Activated naive CD8-positive, alpha-beta T cell treated with anti-CD3 and anti-CD28 coated beads for 36 hours (primary cell): ENCODE measurements around the gene LIME1. TPM values are rescaled to one million over a fixed set of nuclear protein-coding genes. Genes with fewer than 3 reads are reported as not detected.
A peak's percentile ranks its signal among the peaks of the same experiment; 100 is the strongest.

Experiments
- DNase-seq: peaks from one replicate; pipeline ENCODE4 v3.0.0; 2021
- H3K27ac Mint-ChIP-seq: one replicate; pipeline ENCODE4 v1.8.0; 2022; ENCODE audit warnings: mild to moderate bottlenecking, moderate library complexity, mixed read lengths
- H3K27me3 Mint-ChIP-seq: one replicate; pipeline ENCODE4 v1.8.0; 2022; ENCODE audit warnings: mild to moderate bottlenecking, mixed read lengths
- H3K36me3 Mint-ChIP-seq: one replicate; pipeline ENCODE4 v1.8.0; 2021; ENCODE audit warnings: mild to moderate bottlenecking, mixed read lengths
- H3K4me1 Mint-ChIP-seq: one replicate; pipeline ENCODE4 v1.8.0; 2021; ENCODE audit warnings: mixed read lengths
- H3K4me3 Mint-ChIP-seq: one replicate; pipeline ENCODE4 v1.8.0; 2022; ENCODE audit warnings: mild to moderate bottlenecking, moderate library complexity, mixed read lengths
- H3K9me3 Mint-ChIP-seq: one replicate; pipeline ENCODE4 v1.8.0; 2022; ENCODE audit warnings: mixed read lengths
- total RNA-seq, 2 experiments: library from RNA; stranded (reverse); gene quantifications; one replicate each; pipeline ENCODE4 v1.2.3, GENCODE V29; 2021

LIME1 gene
- total RNA-seq, 2 experiments from 2014 or later, result 9.3 to 12.2 TPM

- DNase-seq, result peak; percentile 35
- Mint-ChIP-seq H3K27me3 (no peaks in the 10 kb centered on the region), H3K27ac (no peak overlapping the region), H3K36me3 (peaks cover 8% of the 10 kb centered on the region), H3K4me1 (peaks cover 23% of the 10 kb centered on the region), H3K4me3 (peak overlapping the region; percentile 25), H3K9me3 (no peaks in the 10 kb centered on the region)
These were observed 1.7 kb downstream of the LIME1 start for GRCh38 chr20:63737945-63738686.

- no peak overlapping the region for H3K27ac Mint-ChIP-seq
- H3K36me3 Mint-ChIP-seq, result peaks cover 6% of the 10 kb centered on the region
- H3K27me3 Mint-ChIP-seq, result no peaks in the 10 kb centered on the region
- H3K9me3 Mint-ChIP-seq, result no peaks in the 10 kb centered on the region
- H3K4me1 Mint-ChIP-seq, result peaks cover 23% of the 10 kb centered on the region
- DNase-seq, result peak; percentile 37
- H3K4me3 Mint-ChIP-seq, result no peak overlapping the region
These were observed 2.2 kb downstream of the LIME1 start for GRCh38 chr20:63738687-63739129.

GRCh38 chr20:63739130-63740069, 2.9 kb downstream of the LIME1 start, which contains the start of gene SLC2A4RG:
Gene SLC2A4RG, plus strand, starts transcription at chr20:63739776. Its CDS starts 137 bp downstream, at chr20:63739913.
- Mint-ChIP-seq H3K36me3 (peaks cover 1% of the 10 kb centered on the region), H3K4me3 (peak within 1 kb of the TSS; percentile 14), H3K27me3 (no peaks in the 10 kb centered on the region), H3K27ac (no peak within 1 kb of the TSS), H3K9me3 (no peaks in the 10 kb centered on the region), H3K4me1 (peaks cover 18% of the 10 kb centered on the region)
- DNase-seq, result peak; percentile 76

- Mint-ChIP-seq H3K27me3 (no peaks in the 10 kb centered on the region), H3K27ac (no peak overlapping the region), H3K4me3 (peak overlapping the region; percentile 14), H3K9me3 (no peaks in the 10 kb centered on the region), H3K36me3 (peaks cover 1% of the 10 kb centered on the region), H3K4me1 (peaks cover 17% of the 10 kb centered on the region)
- peak; percentile 55 for DNase-seq
These were observed 3.7 kb downstream of the LIME1 start for GRCh38 chr20:63740070-63740626.

- no peak overlapping the region for H3K27ac Mint-ChIP-seq
- no peaks in the 10 kb centered on the region for H3K9me3 Mint-ChIP-seq
- H3K4me3 Mint-ChIP-seq, result peak overlapping the region; percentile 57
- H3K27me3 Mint-ChIP-seq, result no peaks in the 10 kb centered on the region
- no peaks in the 10 kb centered on the region for H3K36me3 Mint-ChIP-seq
- peak; percentile 47 for DNase-seq
- H3K4me1 Mint-ChIP-seq, result peaks cover 14% of the 10 kb centered on the region
These were observed 4.3 kb downstream of the LIME1 start for GRCh38 chr20:63740627-63741353.

- Mint-ChIP-seq H3K27ac (no peak overlapping the region), H3K36me3 (no peaks in the 10 kb centered on the region), H3K4me1 (peaks cover 9% of the 10 kb centered on the region), H3K27me3 (no peaks in the 10 kb centered on the region), H3K9me3 (no peaks in the 10 kb centered on the region), H3K4me3 (peak overlapping the region; percentile 45)
- DNase-seq, result no peak
These were observed 4.9 kb downstream of the LIME1 start for GRCh38 chr20:63741354-63741675.

GRCh38 chr20:63741676-63742380, 5.4 kb downstream of the LIME1 start:
- DNase-seq, result no peak
- H3K4me3 Mint-ChIP-seq, result no peak overlapping the region
- no peaks in the 10 kb centered on the region for H3K36me3 Mint-ChIP-seq
- H3K27ac Mint-ChIP-seq, result no peak overlapping the region
- H3K9me3 Mint-ChIP-seq, result no peaks in the 10 kb centered on the region
- peaks cover 4% of the 10 kb centered on the region for H3K4me1 Mint-ChIP-seq
- no peaks in the 10 kb centered on the region for H3K27me3 Mint-ChIP-seq

GRCh38 chr20:63742381-63743024, 6.0 kb downstream of the LIME1 start:
- H3K36me3 Mint-ChIP-seq, result no peaks in the 10 kb centered on the region
- H3K27ac Mint-ChIP-seq, result no peak overlapping the region
- H3K9me3 Mint-ChIP-seq, result no peaks in the 10 kb centered on the region
- no peaks in the 10 kb centered on the region for H3K27me3 Mint-ChIP-seq
- DNase-seq, result no peak
- no peaks in the 10 kb centered on the region for H3K4me1 Mint-ChIP-seq
- no peak overlapping the region for H3K4me3 Mint-ChIP-seq

- no peak overlapping the region for H3K4me3 Mint-ChIP-seq
These were observed 6.9 kb downstream of the LIME1 start for GRCh38 chr20:63743210-63743970.

GRCh38 chr20:63744158-63744557, 7.7 kb downstream of the LIME1 start:
- Mint-ChIP-seq H3K4me1 (peaks cover 3% of the 10 kb centered on the region), H3K27me3 (no peaks in the 10 kb centered on the region), H3K36me3 (no peaks in the 10 kb centered on the region), H3K4me3 (no peak overlapping the region), H3K27ac (no peak overlapping the region), H3K9me3 (no peaks in the 10 kb centered on the region)
- no peak for DNase-seq

More at GRCh38 chr20:63743210-63743970, 6.9 kb downstream of the LIME1 start:
- H3K36me3 Mint-ChIP-seq, result no peaks in the 10 kb centered on the region
- no peaks in the 10 kb centered on the region for H3K27me3 Mint-ChIP-seq
- no peak overlapping the region for H3K27ac Mint-ChIP-seq
- no peak for DNase-seq
- no peaks in the 10 kb centered on the region for H3K4me1 Mint-ChIP-seq
- H3K9me3 Mint-ChIP-seq, result no peaks in the 10 kb centered on the region

- Mint-ChIP-seq H3K36me3 (no peaks in the 10 kb centered on the region), H3K27me3 (no peaks in the 10 kb centered on the region), H3K27ac (no peak overlapping the region), H3K4me1 (peaks cover 3% of the 10 kb centered on the region), H3K4me3 (no peak overlapping the region), H3K9me3 (no peaks in the 10 kb centered on the region)
- no peak for DNase-seq
These were observed 8.3 kb downstream of the LIME1 start for GRCh38 chr20:63744574-63745423.

GRCh38 chr20:63745424-63745805, 9.0 kb downstream of the LIME1 start:
- no peak overlapping the region for H3K27ac Mint-ChIP-seq
- no peaks in the 10 kb centered on the region for H3K9me3 Mint-ChIP-seq
- H3K36me3 Mint-ChIP-seq, result no peaks in the 10 kb centered on the region
- H3K4me1 Mint-ChIP-seq, result peaks cover 4% of the 10 kb centered on the region
- H3K27me3 Mint-ChIP-seq, result no peaks in the 10 kb centered on the region
- no peak overlapping the region for H3K4me3 Mint-ChIP-seq
- DNase-seq, result no peak
